HG02884 (cell line): ENCODE measurements around the gene UBR4.

Experiments
- ATAC-seq: cut with Tn5 transposase; IDR thresholded peaks from one replicate; pipeline ENCODE4 v1.9.1; 2021; ENCODE audit warnings: mild to moderate bottlenecking, moderate library complexity; ENCODE audit not compliant: unreplicated experiment

The UBR4 gene

GRCh38 chr1:19059773-19060172, 150.3 kb downstream of the UBR4 start:
- ATAC-seq, result no peak

GRCh38 chr1:19058476-19058797, 151.6 kb downstream of the UBR4 start:
- ATAC-seq, result no peak

- ATAC-seq, result no peak
Measured at GRCh38 chr1:19057784-19058475, 152.1 kb downstream of the UBR4 start.

GRCh38 chr1:19057182-19057779, 152.8 kb downstream of the UBR4 start:
- ATAC-seq, result no peak

- no peak for ATAC-seq
Measured at GRCh38 chr1:19055701-19056100, 154.4 kb downstream of the UBR4 start.

GRCh38 chr1:19055001-19055400, 155.1 kb downstream of the UBR4 start:
- ATAC-seq, result no peak

GRCh38 chr1:19054216-19054615, 155.8 kb downstream of the UBR4 start:
- ATAC-seq, result no peak

- ATAC-seq, result no peak
Measured at GRCh38 chr1:19053486-19053885, 156.6 kb downstream of the UBR4 start.

GRCh38 chr1:19049798-19050197, 160.3 kb downstream of the UBR4 start:
- no peak for ATAC-seq

- ATAC-seq, result no peak
Measured at GRCh38 chr1:19049128-19049768, 160.8 kb downstream of the UBR4 start.

- no peak for ATAC-seq
Measured at GRCh38 chr1:19046972-19047731, 162.9 kb downstream of the UBR4 start.

GRCh38 chr1:19045898-19046880, 163.9 kb downstream of the UBR4 start:
- no peak for ATAC-seq

GRCh38 chr1:19044975-19045831, 164.9 kb downstream of the UBR4 start:
- no peak for ATAC-seq

GRCh38 chr1:19044471-19044870, 165.6 kb downstream of the UBR4 start:
- ATAC-seq, result no peak

GRCh38 chr1:19043579-19044443, 166.3 kb downstream of the UBR4 start:
- no peak for ATAC-seq

- no peak for ATAC-seq
Measured at GRCh38 chr1:19042675-19043578, 167.1 kb downstream of the UBR4 start.

GRCh38 chr1:19040010-19040680, 169.9 kb downstream of the UBR4 start:
- no peak for ATAC-seq
